NCI-H1694 (cell line): ENCODE measurements around the gene IP6K2.

Source experiments
- DNase-seq: peaks from one replicate; lab custom pipeline; 2025; lab: John Stamatoyannopoulos, UW

Gene IP6K2

DNA sequence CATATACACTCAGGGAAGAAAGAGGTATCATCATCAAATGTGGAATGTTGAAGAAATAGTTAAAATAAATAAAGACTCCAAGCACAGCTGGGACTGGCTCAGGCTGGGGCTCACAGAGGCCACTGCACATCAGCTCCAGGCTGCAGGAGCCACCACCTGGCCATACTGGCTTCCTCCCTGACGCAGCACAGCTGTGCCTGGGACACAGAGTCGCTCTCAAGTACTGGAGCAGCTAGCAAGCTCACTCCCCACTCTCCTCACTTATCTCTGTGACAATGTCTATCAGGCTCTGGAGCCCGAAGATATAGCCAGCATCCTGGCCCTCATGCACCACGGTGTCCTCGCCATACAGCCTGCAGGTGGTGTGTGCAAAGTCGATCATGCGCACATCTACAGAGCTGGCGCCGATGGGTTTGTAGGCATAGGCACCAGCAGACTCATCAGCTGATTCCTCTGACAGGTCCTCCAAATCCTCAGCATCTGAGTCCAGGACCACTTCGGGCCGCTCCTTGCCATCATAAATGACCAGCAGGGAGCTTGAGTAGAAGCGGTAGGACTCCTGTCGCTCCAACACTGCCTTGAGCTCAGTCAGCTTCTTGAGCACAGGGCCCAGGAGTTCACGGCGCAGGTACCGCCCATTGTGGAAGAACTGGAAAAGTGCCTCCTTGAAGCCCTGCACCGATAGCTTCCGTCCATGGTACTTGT, 28.8 kb downstream of the IP6K2 start:
- DNase-seq = no peak

DNA sequence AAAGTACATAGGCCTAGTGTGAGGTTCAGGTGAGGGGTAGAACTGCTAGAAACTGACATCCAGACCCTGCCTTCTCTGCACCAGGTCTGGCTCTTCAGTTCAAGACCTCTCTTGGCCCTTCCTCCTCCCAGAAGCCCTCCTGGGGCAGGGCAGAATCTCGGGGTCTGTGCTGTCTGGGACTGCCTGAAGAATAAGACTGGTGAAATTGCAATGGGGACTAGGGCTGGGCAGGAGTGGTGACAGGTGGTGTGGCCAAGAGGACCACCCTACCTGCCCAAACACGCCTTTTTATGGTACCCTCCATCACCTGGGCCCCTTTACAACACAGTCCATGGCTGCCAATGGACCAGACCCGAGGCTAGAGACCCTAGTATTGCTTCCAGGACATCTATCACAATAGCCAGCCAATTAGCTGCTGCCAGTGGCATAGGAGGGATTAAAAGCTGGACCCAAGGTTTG, 29.8 kb downstream of the IP6K2 start:
- no peak for DNase-seq

DNA sequence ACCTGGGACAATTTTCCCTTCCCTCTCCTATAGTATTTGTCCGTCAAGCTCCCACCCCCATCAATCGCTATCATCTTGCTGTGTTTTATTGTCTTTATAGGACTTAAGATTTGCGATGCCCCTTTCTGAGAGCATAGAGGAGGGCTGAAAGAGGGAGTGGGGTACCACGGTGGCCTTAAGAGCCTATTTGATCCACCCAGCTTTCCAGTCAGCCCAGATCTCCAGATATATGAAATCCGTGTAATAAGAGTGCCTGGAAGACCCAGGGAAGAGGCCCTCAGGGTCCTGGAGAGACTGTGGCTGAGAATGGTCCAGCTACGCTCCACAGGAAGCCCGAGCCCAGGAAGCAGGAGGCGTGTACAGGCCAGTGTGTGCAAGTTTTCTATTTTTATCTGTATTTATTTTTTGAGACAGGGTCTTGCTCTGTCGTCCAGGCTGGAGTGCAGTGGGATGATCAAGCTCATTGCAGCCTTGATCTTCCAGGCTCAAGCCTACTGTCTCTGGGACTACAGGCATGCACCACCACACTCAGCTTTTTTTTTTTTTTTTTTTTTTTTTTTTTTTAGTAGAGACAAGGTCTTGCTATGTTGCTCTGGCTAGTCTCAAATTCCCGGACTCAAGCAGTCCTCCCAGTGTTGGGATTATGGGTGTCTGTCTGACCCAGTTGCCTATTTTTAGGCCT, 30.3 kb downstream of the IP6K2 start:
- DNase-seq = no peak

DNA sequence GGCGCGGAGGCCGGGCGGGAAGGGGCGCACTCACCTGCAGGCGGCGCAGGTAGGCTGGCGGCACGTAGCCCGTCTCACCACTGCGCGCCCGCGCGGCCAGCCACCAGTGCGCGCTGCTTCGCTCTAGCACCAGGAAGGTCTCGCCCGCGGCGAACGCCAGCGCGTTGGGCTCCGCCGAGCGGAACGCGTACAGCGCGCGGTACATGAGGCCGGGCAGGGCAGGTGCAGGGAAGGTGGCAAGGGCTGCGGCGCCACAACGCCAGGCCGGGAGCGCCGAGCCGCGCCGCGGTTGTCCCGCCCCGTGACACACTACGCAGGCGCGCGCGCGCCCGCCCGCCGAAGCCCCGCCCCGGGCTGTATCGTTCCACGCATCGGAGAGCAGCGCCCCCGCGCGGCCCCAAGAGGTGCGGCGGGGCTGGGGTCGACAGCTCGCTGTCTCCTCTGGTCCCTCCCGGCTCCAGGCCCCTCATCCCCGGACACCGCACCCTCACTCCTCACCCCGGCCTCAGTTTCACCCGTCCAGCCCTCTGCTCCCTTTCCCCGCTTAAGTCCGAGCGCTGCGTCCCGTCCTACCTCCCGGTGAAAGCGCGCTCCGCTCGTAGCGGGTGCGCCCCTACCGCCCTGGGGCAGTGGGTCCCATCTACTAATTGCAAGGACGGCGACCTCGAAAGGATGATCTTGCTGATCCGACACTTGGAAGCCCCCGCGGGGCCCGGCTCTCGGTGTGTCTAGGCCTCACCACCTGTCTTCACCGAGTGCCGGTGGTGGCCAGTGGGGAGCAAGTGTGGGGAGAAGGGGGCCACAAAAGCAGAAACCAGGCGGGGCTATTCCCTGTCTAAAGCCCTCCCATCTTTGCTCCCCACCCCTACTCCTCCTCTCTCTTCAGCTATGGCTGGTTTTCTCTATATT, 31.2 kb downstream of the IP6K2 start, which contains the start of gene NCKIPSD:
TSS of gene NCKIPSD (minus strand) at position 313 of the 909 bp plus-strand sequence. CDS start at position 205, 108 bp downstream.
- DNase-seq = no peak

DNA sequence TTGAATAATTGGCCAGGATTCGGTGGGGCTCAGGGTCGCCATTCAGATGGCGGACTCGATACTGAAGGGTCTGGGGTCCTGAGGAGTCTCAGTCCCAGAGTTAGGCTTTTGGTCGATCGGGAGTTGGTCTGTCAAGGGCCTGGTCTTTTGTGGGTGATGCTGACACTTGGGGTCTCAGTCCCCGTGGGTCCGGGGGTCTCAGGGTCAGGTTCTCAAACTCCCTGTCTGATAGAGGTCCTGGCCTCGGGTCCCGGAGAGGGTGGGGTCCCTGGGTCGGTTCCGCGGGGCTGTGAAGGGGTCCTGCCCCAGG, 31.8 kb downstream of the IP6K2 start:
- DNase-seq = no peak

DNA sequence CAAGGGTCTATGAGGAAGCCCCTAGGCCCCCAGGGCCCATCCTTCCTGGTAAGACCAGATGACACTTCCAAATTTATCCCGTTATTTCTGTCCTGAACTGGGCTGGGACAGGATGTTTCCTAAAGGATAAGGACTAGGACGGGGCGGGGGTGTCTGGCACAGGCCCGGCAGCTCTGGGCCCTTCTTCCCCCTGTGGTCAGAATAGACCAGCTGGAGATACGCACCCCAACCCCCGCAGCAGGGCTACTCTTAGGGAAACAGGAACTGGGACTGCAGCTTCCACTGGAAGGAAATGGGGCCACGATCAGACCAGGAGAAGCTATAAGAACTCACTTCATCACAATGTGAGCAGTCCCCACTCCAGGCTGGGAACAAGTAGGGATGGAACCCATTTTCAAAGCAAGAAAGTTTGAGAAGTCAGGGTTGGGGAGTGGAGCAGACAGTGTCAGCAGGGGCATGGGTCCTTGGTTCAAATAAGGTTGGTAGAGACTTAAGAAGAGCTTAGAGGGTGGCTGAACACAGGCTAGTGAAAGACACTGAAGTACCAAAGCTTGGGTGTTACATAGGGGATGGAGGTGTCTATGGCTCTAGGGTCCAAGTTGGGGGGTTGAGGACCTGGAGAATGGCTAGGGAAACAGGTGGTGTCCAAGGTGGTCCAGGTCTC, 32.4 kb downstream of the IP6K2 start:
- no peak for DNase-seq

DNA sequence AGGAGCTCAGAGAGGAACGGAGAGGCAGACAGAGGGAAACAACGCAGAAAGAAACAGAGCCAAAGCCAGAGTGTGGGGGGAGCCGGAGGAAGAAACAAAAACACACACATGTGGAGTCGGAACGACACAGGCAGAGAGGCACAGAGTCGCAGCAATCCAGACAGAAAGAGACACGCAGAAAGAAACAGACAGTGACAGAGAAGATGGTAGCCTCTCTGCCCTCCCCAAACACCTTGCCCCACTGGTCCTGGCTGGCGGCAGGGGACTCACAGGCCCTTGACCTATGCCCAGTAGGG, 33.0 kb downstream of the IP6K2 start:
- DNase-seq = no peak

DNA sequence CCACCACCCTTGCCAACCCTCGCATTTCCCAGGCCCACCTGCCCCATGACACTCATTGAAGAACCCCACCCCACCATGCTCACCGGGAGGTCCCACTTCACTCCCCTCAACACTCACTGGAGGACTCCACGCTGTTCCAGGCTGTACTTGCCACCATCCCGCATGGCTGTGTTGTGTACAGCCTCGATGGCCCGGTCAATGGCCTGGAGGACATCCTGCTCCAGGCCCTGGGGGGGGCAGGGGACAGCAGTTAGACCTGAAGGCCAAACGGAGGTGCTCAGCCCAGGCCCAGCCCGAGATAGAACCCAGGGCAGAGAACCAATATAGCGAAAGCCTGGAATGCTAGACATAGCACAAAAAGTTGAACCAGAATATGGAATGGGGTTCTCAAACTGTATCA, 34.2 kb downstream of the IP6K2 start:
- DNase-seq = no peak

DNA sequence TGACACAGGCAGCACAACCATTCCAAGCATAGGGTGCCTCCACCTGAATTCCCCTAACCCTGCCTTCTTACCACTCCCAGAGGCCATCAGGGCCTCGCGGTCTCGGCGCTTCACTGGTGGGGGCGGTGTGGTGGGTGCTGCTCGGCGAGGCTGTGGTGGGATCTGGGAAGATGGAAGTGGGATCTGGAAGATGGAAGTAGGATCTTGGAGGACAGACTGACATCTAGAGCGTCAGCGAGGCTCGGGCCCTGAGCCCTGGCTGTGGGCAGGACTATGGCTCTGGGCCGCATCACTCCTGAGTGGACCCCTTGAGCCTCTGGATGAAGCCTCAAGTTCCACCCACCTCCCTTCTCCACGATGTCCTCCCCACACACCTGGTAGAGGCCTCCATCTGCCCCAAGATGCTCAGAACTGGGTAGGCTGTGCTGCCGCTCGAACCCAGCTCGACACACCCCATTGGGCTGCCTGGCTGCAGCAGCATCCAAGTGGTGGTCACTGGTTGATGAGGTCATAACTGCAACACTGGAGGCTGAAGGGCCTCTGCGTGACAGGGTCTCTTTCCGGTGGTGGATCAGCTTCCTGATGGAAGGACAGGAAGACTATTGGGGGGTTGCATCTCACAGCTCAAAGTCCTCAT, 34.9 kb downstream of the IP6K2 start:
- no peak for DNase-seq

DNA sequence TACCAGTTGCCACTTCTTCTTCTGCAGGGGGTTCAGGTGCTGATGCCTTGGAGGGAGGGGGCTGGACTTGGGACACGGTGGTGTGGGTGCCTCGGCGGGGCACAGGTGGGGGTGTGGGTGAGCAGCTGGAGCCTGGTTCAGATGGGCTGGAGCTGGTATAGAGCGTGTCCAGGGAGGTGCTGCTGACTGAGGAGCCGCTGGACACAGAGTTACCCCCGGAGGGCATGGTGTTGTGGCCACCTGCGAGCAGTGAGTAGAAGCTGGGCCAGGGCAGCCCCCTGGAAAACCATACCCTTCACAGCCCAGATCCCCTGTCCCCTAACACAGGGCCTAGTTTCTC, 35.5 kb downstream of the IP6K2 start:
- DNase-seq = no peak

DNA sequence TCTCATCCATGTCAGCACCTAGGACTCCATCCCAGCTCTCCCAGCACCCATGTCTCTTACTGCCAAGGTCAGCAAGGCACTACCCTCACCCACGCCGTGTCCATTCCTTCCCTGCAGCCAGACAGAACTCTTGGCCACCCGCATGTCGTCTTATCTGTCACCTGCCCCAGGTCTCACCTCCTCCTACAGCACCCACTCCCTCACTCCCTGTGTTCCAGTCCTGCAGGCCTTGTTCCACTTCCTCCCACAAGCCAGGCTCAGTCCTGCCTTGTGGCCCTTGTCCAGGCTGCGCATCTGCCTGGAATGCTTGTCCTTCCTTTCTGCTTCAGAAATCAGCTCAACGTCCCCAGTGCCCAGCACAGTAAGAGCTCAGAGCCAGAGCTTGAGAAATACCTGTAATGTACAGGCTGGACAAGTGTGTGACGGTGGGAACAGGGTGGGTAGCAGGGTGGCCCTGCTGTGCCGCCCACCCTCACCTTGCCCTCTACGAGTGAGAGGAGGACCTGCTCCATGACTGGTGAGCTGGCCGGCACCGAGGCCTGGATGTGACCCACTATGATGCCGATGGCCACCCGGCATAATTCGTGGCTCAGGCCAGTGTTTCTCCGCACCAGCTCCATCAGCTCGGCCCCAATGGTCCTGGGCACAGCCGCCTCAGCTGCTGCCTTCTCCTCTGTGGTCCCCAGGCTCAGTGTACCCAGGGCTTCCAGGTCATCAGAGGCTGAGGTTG, 36.0 kb downstream of the IP6K2 start:
- no peak for DNase-seq

DNA sequence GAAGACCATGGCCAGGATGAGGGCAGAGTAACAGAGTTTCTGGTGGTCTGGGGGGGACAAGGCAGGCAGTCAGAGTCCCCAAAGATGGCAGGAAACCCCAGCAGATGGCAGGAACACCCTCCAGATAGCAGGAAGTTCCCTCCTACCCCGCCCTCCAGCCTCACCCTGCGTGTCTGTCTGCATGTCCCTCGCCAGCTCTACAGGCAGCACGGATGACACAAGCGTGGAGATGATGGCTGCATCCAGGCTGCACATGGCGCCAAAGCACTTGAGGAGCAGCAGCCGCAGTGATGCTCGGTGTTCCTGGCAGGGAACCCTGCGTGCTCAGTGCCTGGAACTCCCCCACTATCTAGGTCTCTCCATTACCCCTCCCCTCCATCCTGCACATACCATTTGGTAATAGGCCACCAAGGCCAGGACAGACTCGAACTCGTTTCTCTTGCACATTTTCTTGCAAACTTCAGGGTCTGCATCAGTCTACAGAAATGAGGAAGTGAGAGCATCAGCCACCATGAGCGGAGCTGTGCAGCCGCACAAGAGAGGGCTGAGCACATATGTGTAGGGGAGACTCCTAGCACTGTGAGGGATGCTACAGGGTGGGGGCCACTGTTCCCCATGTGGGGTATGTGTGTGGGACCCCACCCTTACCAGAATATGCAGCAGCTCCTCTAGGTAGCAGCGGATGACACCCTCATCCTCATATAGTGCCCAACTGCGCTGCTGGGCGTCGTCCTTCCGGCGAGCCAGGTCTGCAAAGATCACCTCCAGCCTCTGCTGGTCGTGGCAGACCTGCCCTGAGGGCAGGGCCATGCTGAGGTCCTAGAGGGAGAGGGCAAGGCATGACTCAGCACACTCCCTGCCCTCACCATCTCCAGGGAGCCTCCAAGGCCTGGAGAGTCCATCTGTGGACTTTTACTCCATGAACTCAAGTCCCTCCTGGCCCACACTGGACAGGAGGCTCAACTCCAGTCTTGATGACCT, 37.3 kb downstream of the IP6K2 start:
- no peak for DNase-seq

DNA sequence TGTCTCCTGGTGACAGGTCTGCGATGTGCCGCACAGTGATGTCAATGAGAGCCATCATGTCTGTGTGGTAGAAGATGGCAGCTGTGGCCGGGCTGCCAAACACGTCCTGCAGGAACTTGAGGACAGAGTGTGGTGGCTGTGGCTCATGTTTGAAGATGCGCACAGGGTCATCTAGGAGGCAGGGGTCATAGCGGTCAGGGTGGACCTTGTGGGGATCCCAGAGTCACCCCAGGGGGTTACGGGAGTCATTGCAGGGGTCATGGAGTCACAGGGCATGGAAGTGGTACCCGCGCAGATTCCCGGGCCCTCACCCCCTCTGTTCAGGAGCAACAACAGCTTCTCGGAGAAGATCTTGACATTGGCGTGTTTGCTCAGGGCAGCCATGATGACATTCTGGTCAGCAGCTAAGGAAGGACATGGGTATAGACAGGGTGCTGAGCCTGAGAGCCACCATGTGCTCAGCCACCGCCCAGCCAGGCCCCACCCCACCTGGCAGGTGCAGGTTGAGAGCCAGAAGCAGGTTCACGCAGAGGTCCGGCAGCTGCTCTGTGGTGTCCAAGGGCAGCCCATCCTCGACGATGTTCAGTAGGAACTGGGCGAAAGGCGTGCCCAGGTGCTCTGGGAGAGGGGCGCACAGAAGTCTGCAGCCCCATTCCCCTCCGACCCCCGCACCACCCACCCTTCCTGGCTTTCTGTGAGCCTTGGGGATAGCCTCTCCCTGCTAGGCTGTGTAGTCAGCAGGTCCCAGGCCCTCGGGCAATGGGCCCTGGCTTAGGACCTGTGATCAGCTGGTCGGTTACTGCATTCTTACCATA, 38.2 kb downstream of the IP6K2 start:
- no peak for DNase-seq

DNA sequence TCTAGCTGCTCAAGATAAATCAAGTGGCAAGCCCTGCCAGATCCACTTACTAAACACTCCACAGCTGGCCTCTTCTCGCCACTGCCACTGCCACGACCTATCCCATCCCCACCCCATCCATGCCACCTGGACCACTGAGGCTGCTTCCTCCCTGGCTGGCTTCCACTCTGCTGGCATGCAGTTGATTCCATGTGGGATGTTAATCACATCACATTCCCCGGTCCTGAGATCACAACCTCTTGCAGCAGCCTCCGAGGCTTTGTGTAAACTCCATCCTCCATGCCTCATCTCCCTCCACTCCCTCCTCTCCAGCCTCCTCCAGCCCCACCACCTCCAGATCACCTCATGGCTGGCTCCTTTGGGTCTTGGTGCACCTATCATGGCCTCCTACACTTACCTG, 39.0 kb downstream of the IP6K2 start:
- DNase-seq = no peak

DNA sequence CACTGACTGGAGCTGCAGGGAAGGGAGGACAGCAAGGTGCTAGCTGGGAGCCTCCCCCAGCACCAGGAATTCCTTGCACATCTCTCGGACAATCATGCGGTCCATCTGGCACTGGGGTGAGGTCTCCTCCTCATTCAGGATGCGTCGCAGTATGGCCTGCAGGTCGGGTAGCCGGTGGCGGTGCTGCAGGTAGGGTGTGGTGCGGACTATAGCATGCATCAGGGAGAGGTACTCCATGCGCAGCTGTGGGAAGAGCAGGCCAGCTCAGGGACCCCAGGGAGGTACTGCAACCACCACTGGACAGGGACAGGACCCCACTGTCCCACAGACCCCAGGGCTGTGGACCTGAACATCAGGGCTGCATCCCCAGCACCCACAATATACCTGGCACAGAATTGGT, 42.5 kb downstream of the IP6K2 start:
- no peak for DNase-seq

DNA sequence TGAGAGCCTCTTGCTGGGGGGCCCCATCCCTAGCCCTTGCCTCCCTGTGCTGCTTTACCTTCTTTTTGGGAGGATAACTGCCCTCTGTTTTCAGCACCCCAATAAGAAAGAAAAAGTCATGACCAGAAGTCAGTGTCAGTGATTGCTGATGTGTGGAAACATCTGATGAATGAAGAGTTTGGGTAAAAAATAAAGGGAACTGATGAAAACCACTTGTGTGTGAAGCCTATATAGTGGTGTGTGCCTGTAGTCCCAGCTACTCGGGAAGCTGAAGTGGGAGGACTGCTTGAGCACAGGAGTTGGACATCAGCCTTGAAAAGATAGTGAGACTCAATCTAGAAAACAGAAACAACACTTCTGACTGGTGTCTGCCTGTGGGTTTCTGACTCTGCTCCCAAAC, 44.5 kb downstream of the IP6K2 start:
- no peak for DNase-seq

DNA sequence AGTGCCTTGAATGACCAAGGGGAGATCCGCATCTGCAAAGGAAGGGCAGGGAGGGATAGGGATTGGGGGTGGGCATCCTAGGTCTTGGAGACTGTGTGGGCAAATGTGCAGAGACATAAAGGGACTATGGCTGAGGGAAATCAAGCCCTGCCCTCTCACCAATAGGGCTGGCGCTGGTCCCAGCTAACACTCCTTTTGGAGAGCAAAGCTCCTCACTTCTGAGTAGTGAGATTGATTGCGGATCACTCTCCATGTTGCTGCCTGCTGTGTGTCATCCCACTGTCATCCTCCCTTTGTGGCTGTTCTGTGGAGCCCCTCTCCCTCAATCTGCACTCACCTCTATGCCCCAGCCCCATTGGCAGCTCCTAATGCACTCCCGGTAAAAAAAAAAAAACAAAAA, 52.1 kb downstream of the IP6K2 start:
- no peak for DNase-seq

DNA sequence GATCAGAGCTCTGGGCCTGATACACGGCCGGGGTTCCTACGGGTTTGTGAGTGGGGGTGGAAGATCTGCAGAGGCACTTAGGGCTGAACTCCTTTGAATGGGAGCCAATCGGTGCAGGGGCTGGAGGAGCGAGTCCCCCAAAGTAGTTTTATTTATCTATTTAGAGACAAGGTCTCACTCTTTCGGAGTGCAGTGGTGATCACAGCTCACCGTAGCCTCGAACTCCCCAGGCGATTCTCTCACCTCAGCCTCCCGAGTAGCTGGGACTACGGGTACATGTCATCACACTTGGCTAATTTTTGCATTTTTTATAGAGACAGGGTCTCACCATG, 52.7 kb downstream of the IP6K2 start:
- DNase-seq = no peak

DNA sequence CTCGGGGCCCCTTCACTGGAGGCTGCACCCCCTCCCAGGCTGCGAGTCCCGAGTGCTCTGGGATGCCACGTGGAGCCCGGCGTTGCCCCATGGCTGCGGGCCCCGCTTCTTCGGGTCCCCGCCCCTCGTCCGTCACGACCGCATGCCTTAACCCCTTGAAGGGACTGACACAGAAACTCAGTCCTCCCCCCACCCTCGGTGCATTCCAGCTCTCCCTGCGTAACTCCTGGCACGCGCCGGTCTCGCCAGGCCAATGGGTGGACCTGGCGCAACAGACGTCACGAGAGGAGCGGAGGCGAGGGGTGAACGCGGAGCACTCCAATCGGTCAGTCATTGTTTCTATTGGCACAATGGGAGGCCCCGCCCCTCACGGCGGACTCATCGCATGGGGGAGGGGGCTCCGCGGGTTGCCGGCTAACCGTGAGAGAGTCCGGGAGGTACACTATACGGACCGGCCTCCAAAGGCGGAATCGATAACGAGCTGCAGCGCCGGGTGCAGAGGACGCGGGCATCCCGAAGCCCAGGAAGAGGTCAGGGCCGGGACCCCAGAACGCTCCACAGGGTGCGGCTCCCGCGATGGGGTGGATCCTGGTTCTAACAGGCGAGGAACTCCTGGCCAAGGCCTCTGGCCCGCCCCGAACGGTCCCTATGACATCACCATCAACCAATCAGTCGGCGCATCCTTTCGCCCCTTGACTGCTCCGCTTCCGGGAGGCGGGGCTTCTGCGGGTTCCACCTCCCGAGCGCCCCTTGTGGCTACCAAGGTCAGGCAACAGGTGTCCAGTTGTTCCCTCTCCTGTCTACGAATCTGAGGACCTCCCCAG, 53.3 kb downstream of the IP6K2 start:
- DNase-seq = peak; percentile 78
